ENCODE measurements around the gene MRPS18A.
A peak's percentile ranks its signal among the peaks of the same experiment; 100 is the strongest.
"Not testable (repeated sequence)": the region's sequence is repeated elsewhere in the genome, so short reads cannot be mapped to it uniquely, and the experiment has no call there.

Gene MRPS18A

GRCh38 chr6:43669050-43669921 is 18.3 kb downstream of the MRPS18A start:
- no peak for DNase-seq

- peak; percentile 29 to 32 for DNase-seq
These were observed 19.2 kb downstream of the MRPS18A start for GRCh38 chr6:43668151-43669028.

- peak; percentile 40 to 58 for DNase-seq
These were observed 20.1 kb downstream of the MRPS18A start for GRCh38 chr6:43667245-43668150.

- no peak for DNase-seq
These were observed 21.2 kb downstream of the MRPS18A start for GRCh38 chr6:43666196-43666920.

- DNase-seq = no peak
These were observed 22.2 kb downstream of the MRPS18A start for GRCh38 chr6:43665376-43665775.

GRCh38 chr6:43662948-43663347 is 24.6 kb downstream of the MRPS18A start:
- not testable (repeated sequence) for DNase-seq

- no peak for DNase-seq
These were observed 29.4 kb downstream of the MRPS18A start for GRCh38 chr6:43658161-43658560.

- DNase-seq = no peak
These were observed 30.3 kb downstream of the MRPS18A start for GRCh38 chr6:43657221-43657802.

- DNase-seq = not testable (repeated sequence)
These were observed 34.8 kb downstream of the MRPS18A start for GRCh38 chr6:43652822-43653221.

GRCh38 chr6:43648248-43648647 is 39.3 kb downstream of the MRPS18A start:
- no peak for DNase-seq

GRCh38 chr6:43647613-43648012 is 40.0 kb downstream of the MRPS18A start:
- no peak for DNase-seq

GRCh38 chr6:43645613-43645964 is 42.0 kb downstream of the MRPS18A start:
- no peak for DNase-seq

GRCh38 chr6:43644940-43645612 is 42.5 kb downstream of the MRPS18A start, which contains the start of gene RSPH9:
RSPH9 (plus strand) TSS chr6:43645036; CDS start chr6:43645099, 63 bp downstream.
- peak in 1 of 2 donors; percentile 11 for DNase-seq

GRCh38 chr6:43639984-43640800 is 47.4 kb downstream of the MRPS18A start:
- DNase-seq = peak in 1 of 2 donors; percentile 54

GRCh38 chr6:43636308-43636659 is 51.3 kb downstream of the MRPS18A start:
- no peak for DNase-seq

GRCh38 chr6:43635387-43636307 is 51.9 kb downstream of the MRPS18A start, which contains the start of gene MAD2L1BP:
MAD2L1BP (plus strand) TSS chr6:43635840; CDS start chr6:43635876, 36 bp downstream.
- peak; percentile 60 to 80 for DNase-seq

GRCh38 chr6:43634702-43635303 is 52.8 kb downstream of the MRPS18A start:
- no peak for DNase-seq

- not testable (repeated sequence) for DNase-seq
These were observed 54.6 kb downstream of the MRPS18A start for GRCh38 chr6:43633002-43633401.
